Activated naive CD8-positive, alpha-beta T cell treated with anti-CD3 and anti-CD28 coated beads, Interleukin-2, amount 50 U/mL, for 24 hours (primary cell): ENCODE data around the gene DDX1.

Experiments
- ATAC-seq: fragments of 150-1000 bp; cut with Tn5 transposase; one replicate; pipeline ENCODE4 v1.10.0; 2021
- DNase-seq: peaks from one replicate; pipeline ENCODE4 v3.0.0; 2021
- H3K27ac Mint-ChIP-seq: one replicate; pipeline ENCODE4 v1.8.0; 2021; ENCODE audit warnings: mild to moderate bottlenecking, mixed read lengths
- H3K27me3 Mint-ChIP-seq: one replicate; pipeline ENCODE4 v1.8.0; 2021; ENCODE audit warnings: mixed read lengths
- H3K36me3 Mint-ChIP-seq: one replicate; pipeline ENCODE4 v1.8.0; 2021; ENCODE audit warnings: low read depth, mixed read lengths
- H3K4me1 Mint-ChIP-seq: one replicate; pipeline ENCODE4 v1.8.0; 2021; ENCODE audit warnings: mixed read lengths
- H3K4me3 Mint-ChIP-seq: one replicate; pipeline ENCODE4 v1.8.0; 2021; ENCODE audit warnings: mild to moderate bottlenecking, moderate library complexity, mixed read lengths
- H3K9me3 Mint-ChIP-seq: one replicate; pipeline ENCODE4 v1.8.0; 2021; ENCODE audit warnings: mixed read lengths

Gene DDX1

DNA sequence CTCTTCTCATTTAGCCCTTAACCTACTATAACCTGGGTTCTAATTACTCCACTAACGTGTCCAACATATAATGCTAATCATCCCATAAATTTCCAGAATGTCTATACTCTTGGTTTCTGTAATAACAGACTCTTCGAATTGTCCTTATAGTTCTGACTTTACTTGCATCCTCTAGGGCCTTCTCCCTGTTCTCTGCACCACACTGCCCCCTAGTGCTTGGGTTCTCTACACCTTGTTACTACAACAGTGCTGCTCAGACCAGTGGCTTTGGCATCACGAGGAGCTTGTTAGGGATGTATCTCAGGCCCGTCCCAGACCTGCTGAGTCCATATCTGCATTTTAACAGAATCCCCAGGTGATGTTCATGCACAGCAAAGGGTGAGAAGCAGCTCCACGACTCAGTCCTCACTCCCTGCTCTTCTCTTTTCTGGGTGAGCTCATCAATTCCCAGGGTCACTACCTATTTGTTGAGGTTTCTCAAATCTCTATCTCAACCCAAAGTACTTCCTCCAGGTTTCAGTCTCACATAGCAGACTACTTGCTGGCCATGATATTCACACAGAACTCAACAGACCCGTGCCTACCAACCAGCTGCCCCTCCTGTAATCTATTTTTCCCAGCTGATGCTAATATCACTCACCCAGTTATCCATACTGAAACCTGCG is 14.5 kb upstream of the DDX1 start:
- Mint-ChIP-seq H3K9me3 (no peaks in the 10 kb centered on the region), H3K27ac (no peak overlapping the region), H3K27me3 (peaks cover 3% of the 10 kb centered on the region), H3K4me1 (no peaks in the 10 kb centered on the region), H3K36me3 (no peaks in the 10 kb centered on the region), H3K4me3 (no peak overlapping the region)
- DNase-seq (peak; percentile 93), ATAC-seq (peak; percentile 95)

DNA sequence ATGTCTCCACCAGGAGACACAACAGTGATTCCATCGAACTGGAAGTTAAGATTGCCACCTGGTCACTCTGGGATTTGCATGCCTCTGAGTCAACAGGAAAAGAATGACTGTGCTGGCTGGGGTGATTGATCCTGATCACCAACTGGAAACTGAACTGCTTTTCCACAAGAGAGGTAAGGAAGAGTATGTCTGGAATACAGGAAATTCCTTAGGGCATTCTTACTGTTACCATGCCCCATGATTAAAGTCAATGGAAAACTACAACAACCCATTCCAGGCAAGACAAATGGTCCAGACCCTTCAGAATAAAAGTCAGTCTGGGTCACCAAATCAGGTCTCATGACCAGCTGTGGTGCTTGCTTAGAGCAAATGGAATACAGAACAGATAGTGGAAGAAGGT is 12.0 kb upstream of the DDX1 start:
- no peak for ATAC-seq
- DNase-seq = no peak
- Mint-ChIP-seq H3K4me1 (no peaks in the 10 kb centered on the region), H3K4me3 (no peak overlapping the region), H3K27ac (no peak overlapping the region), H3K27me3 (peaks cover 3% of the 10 kb centered on the region), H3K9me3 (no peaks in the 10 kb centered on the region), H3K36me3 (no peaks in the 10 kb centered on the region)

DNA sequence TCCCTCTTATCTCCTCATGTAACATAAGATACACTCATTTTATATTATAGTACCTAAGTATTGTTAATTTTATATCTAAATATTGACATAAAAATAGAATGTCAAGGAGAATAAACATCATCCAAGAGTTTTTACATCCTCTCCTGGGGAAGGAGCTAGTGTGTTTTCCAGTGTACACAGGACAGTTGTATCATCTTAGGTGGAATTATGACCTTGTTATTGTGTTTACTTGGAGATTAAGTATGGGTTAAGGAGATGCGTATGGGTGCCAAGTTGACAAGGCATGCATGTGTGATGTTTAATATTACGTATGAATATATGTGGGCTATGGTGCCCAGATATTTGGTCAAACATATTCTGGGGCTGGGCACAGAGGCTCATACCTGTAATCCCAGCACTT is 11.2 kb upstream of the DDX1 start:
- no peaks in the 10 kb centered on the region for H3K4me1 Mint-ChIP-seq
- no peaks in the 10 kb centered on the region for H3K9me3 Mint-ChIP-seq
- no peak overlapping the region for H3K27ac Mint-ChIP-seq
- no peaks in the 10 kb centered on the region for H3K36me3 Mint-ChIP-seq
- no peak for DNase-seq
- peaks cover 3% of the 10 kb centered on the region for H3K27me3 Mint-ChIP-seq
- no peak for ATAC-seq
- no peak overlapping the region for H3K4me3 Mint-ChIP-seq

DNA sequence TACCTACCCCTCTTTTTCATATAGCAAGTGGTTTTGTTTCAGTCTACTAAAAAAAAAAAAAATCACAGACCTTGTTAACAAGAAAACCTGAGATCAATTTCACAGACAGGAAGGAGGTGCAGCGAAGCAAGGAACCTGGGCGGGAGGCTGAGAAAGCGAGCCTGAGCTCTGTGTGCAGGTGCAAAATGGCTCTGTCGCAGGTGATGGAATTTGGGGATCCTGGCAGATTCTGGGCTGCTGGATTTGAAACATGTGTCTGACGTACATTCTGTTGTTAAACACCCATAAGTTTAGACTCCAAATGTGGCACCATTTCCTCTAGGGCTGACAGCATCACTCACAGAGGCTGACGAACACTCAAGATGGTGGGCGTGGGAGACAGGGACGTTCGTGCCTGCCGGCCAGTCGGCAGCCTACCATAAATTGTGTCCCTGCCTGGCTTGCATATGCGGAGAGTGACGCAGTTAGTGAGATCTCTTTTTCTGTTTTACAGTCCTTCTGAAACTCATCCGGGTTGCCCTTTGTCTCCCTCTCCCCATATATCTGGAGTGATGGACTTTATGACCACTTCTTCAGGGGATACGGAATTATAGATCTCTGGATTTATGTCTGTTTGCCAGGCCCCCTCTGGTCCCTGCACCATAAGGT is 8.8 kb upstream of the DDX1 start:
- no peak overlapping the region for H3K4me3 Mint-ChIP-seq
- no peaks in the 10 kb centered on the region for H3K9me3 Mint-ChIP-seq
- ATAC-seq = no peak
- no peaks in the 10 kb centered on the region for H3K27me3 Mint-ChIP-seq
- H3K36me3 Mint-ChIP-seq = no peaks in the 10 kb centered on the region
- no peak overlapping the region for H3K27ac Mint-ChIP-seq
- no peaks in the 10 kb centered on the region for H3K4me1 Mint-ChIP-seq
- no peak for DNase-seq

DNA sequence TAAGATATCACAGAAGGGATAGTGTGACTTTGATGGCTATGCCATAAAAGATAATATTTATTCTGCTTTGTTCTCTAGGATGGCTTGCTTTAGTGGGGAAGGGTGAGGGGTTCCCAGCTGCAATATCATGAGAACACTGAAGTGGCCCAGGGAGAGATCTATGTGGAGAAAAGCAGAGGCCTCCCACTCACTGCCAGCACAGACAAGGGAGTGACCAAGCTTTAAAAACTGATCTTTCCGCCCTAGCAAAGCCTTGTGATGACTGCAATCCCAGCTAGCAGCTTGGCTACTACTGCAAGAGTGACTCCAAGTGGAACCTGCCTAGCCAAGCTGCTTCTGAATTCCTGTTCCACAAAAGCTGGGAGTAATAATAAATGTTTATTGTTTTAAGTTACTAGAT is 7.8 kb upstream of the DDX1 start:
- Mint-ChIP-seq H3K36me3 (no peaks in the 10 kb centered on the region), H3K9me3 (no peaks in the 10 kb centered on the region), H3K4me1 (no peaks in the 10 kb centered on the region), H3K4me3 (no peak overlapping the region), H3K27me3 (no peaks in the 10 kb centered on the region), H3K27ac (no peak overlapping the region)
- ATAC-seq (no peak), DNase-seq (no peak)

DNA sequence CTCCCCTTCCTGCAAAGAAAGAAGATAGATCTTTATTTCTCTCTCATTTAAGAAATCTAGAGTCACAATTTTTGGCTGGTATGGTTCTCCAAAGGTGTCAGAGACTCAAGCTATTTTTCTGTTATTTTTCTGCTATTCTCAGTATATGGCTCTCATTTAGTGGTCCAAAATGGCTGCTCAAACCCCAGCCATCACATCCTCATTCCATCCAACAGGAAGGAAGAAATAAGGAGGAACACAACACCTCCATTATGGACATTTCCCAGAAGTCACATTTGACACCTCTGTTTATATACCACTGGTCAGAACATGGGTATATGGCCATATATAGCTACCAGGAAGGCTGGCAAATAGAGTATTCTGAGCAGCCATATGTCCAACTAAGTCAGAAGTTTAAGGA is 7.4 kb upstream of the DDX1 start:
- H3K27me3 Mint-ChIP-seq = no peaks in the 10 kb centered on the region
- H3K9me3 Mint-ChIP-seq = no peaks in the 10 kb centered on the region
- DNase-seq (no peak), ATAC-seq (no peak)
- H3K4me1 Mint-ChIP-seq = no peaks in the 10 kb centered on the region
- no peak overlapping the region for H3K4me3 Mint-ChIP-seq
- no peaks in the 10 kb centered on the region for H3K36me3 Mint-ChIP-seq
- H3K27ac Mint-ChIP-seq = no peak overlapping the region

DNA sequence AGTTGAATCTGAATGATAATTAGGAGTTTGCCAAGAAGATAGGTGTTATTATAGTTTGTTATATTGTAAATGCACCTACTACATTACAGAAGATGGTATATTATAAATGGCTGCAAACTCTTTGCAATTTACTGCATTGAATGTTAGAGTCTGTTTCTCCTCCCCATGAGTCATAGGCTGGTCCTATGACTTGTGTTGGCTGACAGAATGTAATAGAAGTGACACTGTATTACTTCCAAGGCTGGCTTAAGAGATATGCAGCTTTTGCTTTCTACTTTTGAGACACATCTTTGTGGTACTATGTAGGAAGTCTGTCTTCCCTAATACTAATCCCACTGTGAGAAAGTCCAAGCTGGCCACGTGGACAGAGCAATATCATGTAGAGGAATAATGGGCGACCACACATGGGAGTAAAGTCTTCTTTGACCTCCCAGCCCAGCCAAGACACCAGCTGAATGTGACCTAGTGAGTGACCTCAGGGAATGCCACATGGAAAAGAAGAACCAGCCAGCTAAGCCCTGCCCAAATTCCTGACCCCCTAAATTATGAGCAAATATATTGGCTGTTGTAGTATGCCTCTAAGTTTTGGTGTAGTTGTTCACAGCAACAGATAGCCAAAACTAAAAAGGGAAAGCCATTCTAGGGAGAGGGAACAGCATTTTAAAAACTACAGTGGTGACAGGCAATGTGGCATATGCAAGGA is 6.8 kb upstream of the DDX1 start:
- Mint-ChIP-seq H3K36me3 (no peaks in the 10 kb centered on the region), H3K27ac (no peak overlapping the region), H3K4me3 (no peak overlapping the region), H3K4me1 (no peaks in the 10 kb centered on the region), H3K9me3 (no peaks in the 10 kb centered on the region), H3K27me3 (no peaks in the 10 kb centered on the region)
- DNase-seq (no peak), ATAC-seq (no peak)

DNA sequence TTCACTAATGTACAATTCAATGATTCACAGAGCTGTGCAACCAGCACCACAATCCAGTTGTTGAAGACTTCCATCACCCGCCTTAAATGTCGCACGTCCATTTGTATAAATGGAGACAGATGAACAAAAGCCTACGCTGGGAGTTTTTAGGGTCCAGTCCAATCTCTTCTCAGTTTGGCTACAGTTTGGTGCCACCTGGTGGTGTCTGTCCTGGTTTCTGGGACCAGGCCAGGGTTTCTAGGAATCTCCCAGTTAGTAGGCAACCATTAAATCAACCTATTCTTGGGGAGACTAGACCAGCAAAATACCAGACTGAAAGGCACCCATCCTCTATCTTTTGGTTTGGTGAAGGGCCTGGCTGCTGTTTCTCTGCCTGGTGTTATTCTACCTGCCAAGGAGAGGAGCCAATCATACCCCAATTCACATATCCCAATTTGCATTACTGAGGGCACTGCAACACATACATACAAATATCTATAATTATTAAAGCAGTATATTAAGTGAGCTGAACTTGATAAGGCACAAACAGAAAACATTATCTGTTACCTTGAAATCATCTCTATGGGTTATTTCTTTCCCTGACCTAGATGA is 3.2 kb upstream of the DDX1 start:
- no peaks in the 10 kb centered on the region for H3K27me3 Mint-ChIP-seq
- H3K4me1 Mint-ChIP-seq = peaks cover 17% of the 10 kb centered on the region
- no peak overlapping the region for H3K4me3 Mint-ChIP-seq
- H3K9me3 Mint-ChIP-seq = no peaks in the 10 kb centered on the region
- ATAC-seq (no peak), DNase-seq (peak; percentile 49)
- no peak overlapping the region for H3K27ac Mint-ChIP-seq
- H3K36me3 Mint-ChIP-seq = peaks cover 4% of the 10 kb centered on the region

DNA sequence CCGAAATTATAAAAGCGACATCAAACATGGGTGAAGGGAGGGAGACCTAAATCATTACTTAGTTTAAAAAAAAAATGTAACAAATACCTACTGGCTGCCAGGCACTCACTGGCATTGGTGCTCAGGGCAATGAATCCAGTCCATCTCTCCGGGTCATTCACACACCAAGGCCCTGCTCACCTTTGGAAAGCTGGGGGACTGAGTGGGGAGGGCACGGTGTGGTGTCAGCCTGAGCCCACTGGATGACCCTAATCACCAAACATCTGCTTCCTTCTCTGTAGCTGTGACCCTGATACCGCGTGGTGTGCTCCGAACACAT is 336 bp upstream of the DDX1 start:
- ATAC-seq (no peak), DNase-seq (no peak)
- Mint-ChIP-seq H3K4me1 (peaks cover 33% of the 10 kb centered on the region), H3K9me3 (no peaks in the 10 kb centered on the region), H3K4me3 (peak overlapping the region; percentile 89), H3K36me3 (peaks cover 23% of the 10 kb centered on the region), H3K27ac (peak overlapping the region; percentile 93), H3K27me3 (no peaks in the 10 kb centered on the region)

DNA sequence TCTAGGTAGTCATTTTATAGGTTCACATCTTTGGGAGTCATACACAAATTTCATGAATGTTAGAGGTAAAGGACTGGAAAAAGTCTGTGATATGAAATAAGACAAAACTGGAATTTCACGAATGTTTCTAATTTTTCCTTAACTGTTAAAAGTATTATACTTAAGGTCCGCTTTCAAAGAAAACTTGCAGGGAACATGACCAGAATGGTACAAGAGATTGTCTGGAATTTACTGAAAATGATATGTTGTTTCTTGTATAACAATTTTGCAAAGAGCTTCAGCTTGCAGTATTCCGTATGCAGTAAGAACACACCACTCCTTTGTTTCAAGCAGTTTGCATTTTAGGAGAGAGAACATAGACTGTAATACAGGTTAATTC is 1.6 kb downstream of the DDX1 start:
- H3K9me3 Mint-ChIP-seq = no peaks in the 10 kb centered on the region
- H3K27me3 Mint-ChIP-seq = no peaks in the 10 kb centered on the region
- peak overlapping the region; percentile 89 for H3K4me3 Mint-ChIP-seq
- peaks cover 33% of the 10 kb centered on the region for H3K4me1 Mint-ChIP-seq
- H3K36me3 Mint-ChIP-seq = peaks cover 35% of the 10 kb centered on the region
- no peak for ATAC-seq
- DNase-seq = no peak
- peak overlapping the region; percentile 93 for H3K27ac Mint-ChIP-seq

DNA sequence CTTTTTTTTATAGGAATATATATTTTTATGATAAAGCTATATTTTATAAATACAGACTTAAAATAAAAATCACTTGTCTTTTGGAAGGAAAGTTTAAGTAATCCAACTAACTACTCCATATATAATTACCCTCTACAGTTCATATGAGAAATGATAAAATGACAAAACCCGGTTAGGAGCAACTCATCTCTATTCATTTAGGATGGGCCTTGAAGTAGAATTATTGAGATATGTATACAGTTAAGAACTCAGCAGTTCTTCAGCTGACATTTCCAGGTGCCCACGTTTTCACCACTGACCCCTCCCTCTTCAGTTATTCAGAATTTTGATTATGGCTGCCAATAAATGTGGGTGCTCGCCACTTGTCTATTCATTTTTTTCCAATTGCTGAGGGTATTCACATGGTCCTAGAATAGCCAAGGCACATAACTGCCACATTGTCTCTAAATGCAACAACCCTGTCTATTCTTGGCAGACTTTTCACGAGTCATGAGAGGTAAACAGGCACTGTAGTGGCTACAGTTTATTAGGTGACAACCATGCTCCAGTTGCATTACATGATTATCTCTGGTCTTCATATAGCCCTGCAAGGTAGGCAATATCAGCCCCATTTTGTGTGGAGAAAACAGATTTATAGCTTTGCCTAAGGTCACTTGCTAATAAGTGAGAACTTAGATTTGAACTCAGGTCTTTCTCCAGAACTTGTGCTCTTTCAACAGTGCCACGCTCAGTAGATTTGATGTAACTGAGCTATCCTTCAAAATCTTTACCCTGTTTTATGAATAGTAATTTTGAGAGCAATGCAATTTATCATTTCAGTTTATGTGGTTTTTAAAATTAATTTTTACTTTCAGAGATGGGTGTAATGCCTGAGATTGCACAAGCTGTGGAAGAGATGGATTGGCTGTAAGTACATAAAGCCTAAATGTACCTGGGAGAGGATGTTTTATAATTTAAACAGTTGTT is 2.9 kb downstream of the DDX1 start:
- no peak for ATAC-seq
- no peak for DNase-seq
- Mint-ChIP-seq H3K36me3 (peaks cover 39% of the 10 kb centered on the region), H3K4me3 (no peak overlapping the region), H3K4me1 (peaks cover 33% of the 10 kb centered on the region), H3K27ac (peak overlapping the region; percentile 39), H3K27me3 (no peaks in the 10 kb centered on the region), H3K9me3 (no peaks in the 10 kb centered on the region)

DNA sequence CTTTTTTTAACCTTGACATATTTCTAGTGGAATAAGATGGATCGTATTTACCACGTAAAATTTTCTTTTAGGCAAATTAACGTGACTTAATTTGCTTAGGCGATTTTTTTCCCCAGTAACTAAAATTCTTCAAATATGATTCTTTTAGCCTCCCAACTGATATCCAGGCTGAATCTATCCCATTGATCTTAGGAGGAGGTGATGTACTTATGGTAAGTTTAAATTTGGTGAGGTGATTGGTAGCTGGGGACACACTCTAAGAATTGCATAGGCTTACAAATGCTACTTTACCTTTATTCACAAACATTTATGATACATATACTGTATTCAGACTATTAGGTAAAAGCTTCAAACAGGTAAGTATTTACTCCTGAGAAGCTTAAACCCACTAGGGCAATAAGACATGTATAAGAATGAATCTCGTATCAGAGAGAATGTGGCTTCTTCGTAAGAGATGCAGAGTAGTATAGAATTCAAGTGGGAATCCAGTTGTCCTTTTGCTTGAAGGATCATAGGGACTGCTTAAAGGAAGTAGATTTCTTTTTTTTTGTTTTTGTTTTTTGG is 3.8 kb downstream of the DDX1 start:
- H3K27ac Mint-ChIP-seq = no peak overlapping the region
- no peak overlapping the region for H3K4me3 Mint-ChIP-seq
- no peak for DNase-seq
- no peak for ATAC-seq
- peaks cover 43% of the 10 kb centered on the region for H3K36me3 Mint-ChIP-seq
- H3K9me3 Mint-ChIP-seq = no peaks in the 10 kb centered on the region
- no peaks in the 10 kb centered on the region for H3K27me3 Mint-ChIP-seq
- peaks cover 33% of the 10 kb centered on the region for H3K4me1 Mint-ChIP-seq

DNA sequence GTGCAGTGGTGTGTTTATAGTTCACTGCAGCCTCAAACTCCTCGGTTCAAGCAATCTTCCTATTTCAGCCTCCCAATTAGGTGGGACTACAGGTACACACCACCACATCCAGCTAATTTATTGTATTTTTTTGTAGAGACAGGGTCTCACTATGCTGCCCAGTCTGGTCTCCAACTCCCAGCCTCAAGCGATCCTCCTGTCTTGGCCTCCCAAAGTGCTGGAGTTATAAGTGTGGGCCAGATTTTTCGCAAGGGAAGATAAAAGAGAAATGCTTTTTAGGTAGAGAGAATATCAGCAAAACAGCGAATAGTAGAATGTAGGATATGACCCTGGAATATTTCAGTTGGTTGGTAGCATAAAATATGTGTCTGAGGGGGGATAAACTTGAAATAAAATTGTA is 4.3 kb downstream of the DDX1 start:
- Mint-ChIP-seq H3K27me3 (no peaks in the 10 kb centered on the region), H3K9me3 (no peaks in the 10 kb centered on the region), H3K4me1 (peaks cover 32% of the 10 kb centered on the region), H3K27ac (no peak overlapping the region), H3K36me3 (peaks cover 46% of the 10 kb centered on the region), H3K4me3 (no peak overlapping the region)
- no peak for DNase-seq
- ATAC-seq = no peak

DNA sequence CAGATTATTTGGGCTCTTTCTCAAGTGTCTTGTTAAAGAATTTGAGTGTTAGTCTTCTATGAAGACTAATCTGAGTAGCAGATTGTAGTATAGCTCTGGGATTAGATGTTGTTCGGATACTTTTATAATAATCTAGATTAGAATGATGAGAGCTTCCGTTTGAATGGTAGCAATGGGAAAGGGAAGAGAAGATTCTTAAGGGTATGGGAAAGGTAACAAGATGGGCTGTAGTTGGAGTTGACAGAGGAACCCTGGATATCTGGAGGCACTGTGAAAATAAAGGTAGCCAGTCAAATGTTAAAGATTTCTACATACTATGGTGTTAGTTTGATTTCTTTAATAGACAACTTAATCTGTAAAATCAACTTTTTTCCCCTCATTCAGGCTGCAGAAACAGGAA is 4.7 kb downstream of the DDX1 start:
- ATAC-seq = no peak
- Mint-ChIP-seq H3K27ac (no peak overlapping the region), H3K9me3 (no peaks in the 10 kb centered on the region), H3K4me3 (no peak overlapping the region), H3K4me1 (peaks cover 28% of the 10 kb centered on the region), H3K36me3 (peaks cover 47% of the 10 kb centered on the region), H3K27me3 (no peaks in the 10 kb centered on the region)
- no peak for DNase-seq
